ENCODE data around the gene MTTP. TPM values are rescaled to one million over a fixed set of nuclear protein-coding genes. Genes with fewer than 3 reads are reported as not detected.

MTTP gene
- total RNA-seq, 4 donors from 2014 or later: not detected

DNA sequence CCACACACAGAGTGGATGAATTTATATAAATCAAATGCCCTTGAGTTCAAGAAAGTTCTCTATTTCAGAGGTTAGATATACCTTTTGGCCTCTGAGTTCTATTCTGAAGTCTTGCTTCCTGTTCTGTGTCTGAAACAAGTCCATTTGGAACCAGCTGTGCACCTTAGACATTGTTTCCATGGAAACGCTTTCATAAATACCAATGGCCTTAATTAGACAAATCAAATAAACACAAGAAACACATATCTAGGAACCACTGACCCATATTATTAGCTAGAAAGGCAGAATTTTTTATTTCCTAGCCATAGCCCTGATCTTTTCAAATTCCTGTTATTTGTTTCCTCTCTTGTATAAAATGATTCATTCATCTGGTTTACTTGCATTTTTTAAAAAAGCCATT is 91.4 kb downstream of the MTTP start:
- ATAC-seq (ENCODE audit: low FRiP score) (no peak), DNase-seq (ENCODE audit: low spot score) (no peak)
- no peak for TF ChIP-seq CTCF (IDR thresholded peaks at IDR 0.05)

DNA sequence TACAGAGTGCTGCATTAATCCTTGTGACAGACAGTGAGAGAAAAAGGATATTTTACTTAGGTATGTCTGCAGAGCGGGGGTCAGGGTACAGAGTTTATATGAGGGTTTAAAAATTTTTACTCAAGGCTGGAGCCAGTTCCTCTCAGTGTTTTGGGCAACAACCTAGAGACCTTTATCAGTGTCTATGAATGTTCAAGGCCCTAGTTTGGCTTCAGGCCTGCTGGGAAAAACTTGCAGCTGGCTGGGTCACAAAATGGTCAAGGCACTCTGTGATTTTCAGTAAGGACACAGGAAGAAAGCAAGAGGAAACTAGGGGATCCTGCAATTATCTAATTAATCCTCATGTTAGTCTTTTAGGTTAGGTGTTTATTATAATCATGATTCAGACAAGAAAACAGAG is 93.8 kb downstream of the MTTP start:
- TF ChIP-seq CTCF (IDR thresholded peaks at IDR 0.05): no peak
- ATAC-seq (ENCODE audit: low FRiP score) (no peak), DNase-seq (ENCODE audit: low spot score) (no peak)

DNA sequence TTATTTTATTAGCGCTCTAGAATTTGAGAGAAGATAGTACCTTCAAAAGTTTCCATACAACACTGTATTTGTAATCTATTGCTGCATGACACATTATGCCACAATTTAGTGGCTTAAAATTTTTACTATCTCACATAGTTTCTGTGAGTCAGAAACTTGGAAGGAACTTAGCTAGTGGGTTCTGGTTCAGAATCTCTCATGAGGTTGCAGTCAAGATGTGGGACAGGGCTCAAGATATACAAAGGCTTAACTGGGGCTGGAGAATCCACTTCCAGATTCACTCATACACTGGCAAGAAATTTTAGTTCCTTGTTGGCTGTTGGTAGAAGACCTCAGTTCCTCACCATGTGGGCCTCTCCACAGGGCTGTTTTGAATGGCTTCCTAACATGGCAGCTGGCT is 94.5 kb downstream of the MTTP start:
- no peak for DNase-seq (ENCODE audit: low spot score)
- TF ChIP-seq CTCF (IDR thresholded peaks at IDR 0.05): no peak
- no peak for ATAC-seq (ENCODE audit: low FRiP score)

DNA sequence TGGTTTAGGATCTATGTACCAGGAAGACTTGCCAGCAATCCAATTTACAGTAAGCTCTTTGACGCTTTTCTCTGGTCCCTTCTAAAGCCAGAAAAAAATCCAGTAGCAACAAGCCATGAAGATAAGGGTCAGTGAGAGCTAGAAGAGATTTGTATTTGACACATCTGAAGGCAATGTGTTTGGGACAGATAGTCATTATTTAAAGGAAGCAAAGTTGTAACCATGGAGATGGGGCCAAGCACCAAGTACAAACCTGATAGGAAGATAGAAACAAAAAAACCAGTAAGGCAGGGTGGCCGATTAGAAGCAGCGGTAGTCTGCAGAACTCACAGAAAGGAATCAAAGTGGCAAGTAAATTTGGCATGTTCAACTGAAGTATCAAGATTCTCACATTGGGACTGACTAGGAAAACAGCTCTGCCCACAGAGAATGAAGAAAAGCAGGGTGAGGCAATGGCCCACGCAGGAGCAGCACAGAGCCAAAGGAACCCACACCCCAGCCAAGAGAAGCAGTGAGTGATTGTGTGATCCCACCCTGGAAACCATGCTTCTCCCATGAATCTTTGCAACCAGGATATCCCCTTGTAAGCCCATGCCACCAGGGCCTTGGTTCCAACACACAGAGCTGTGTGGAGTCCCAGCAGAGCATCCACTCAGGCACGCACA is 95.9 kb downstream of the MTTP start:
- no peak for DNase-seq (ENCODE audit: low spot score)
- ATAC-seq (ENCODE audit: low FRiP score): no peak
- TF ChIP-seq CTCF (IDR thresholded peaks at IDR 0.05): no peak

Other genes with a start within 250 kb of the MTTP start
- gene ADH1C, start 222.1 kb upstream of the MTTP start, total RNA-seq: 100 to 1,000 TPM in 1 of 4 donors, 10 to 100 TPM in 2, 1 to 10 TPM in 1; 7.7 to 102 (median 46.9) TPM
- gene ADH7, start 139.5 kb upstream of the MTTP start, total RNA-seq: not detected
- gene C4orf17, start 63.8 kb upstream of the MTTP start, total RNA-seq: not detected
- 1 to 10 TPM; 4.6 to 7.9 (median 5.1) TPM for gene TRMT10A, start 10.8 kb upstream of the MTTP start, total RNA-seq
- not detected for gene C4orf54, start 83.0 kb downstream of the MTTP start, total RNA-seq
- gene DAPP1, start 242.0 kb downstream of the MTTP start, total RNA-seq: 1 to 10 TPM; 1.6 to 6.1 (median 4.2) TPM